Right renal cortex interstitium (tissue), 3 donors: ENCODE data around the gene EPHB2. TPM values are rescaled to one million over a fixed set of nuclear protein-coding genes. Genes with fewer than 3 reads are reported as not detected.

Source experiments
- DNase-seq, 3 donors: peaks; one replicate each; pipeline ENCODE4 v3.0.0-alpha.2; 2013; ENCODE audit warnings: low read depth in 3 of 3, low spot score in 2 of 3
- polyA plus RNA-seq, 3 donors: library from polyadenylated mRNA; unstranded; fragments of 120-200 nt; gene quantifications; one replicate each; pipeline ENCODE4 v1.2.1, GENCODE V29; 2013; ENCODE audit not compliant: insufficient read length in 3 of 3

The EPHB2 gene
- polyA plus RNA-seq, 3 donors: 9.3 to 12.8 (median 11.9) TPM

GRCh38 chr1:22795366-22795714 lies 84.7 kb downstream of the EPHB2 start:
- no peak for DNase-seq

GRCh38 chr1:22796642-22797041 lies 86.0 kb downstream of the EPHB2 start:
- no peak for DNase-seq

GRCh38 chr1:22798083-22798482 lies 87.4 kb downstream of the EPHB2 start:
- DNase-seq: no peak

GRCh38 chr1:22799971-22800370 lies 89.3 kb downstream of the EPHB2 start:
- DNase-seq: no peak

- no peak for DNase-seq
These were observed 90.0 kb downstream of the EPHB2 start for GRCh38 chr1:22800629-22801028.

- no peak for DNase-seq
These were observed 90.7 kb downstream of the EPHB2 start for GRCh38 chr1:22801347-22801746.

GRCh38 chr1:22801761-22802160 lies 91.1 kb downstream of the EPHB2 start:
- no peak for DNase-seq

- DNase-seq: no peak
These were observed 93.2 kb downstream of the EPHB2 start for GRCh38 chr1:22803833-22804232.

- no peak for DNase-seq
These were observed 93.8 kb downstream of the EPHB2 start for GRCh38 chr1:22804406-22804805.

GRCh38 chr1:22804969-22805671 lies 94.5 kb downstream of the EPHB2 start:
- no peak for DNase-seq

- DNase-seq: no peak
These were observed 95.0 kb downstream of the EPHB2 start for GRCh38 chr1:22805672-22806038.

GRCh38 chr1:22806584-22806983 lies 95.9 kb downstream of the EPHB2 start:
- no peak for DNase-seq

GRCh38 chr1:22807340-22807739 lies 96.7 kb downstream of the EPHB2 start:
- no peak for DNase-seq

GRCh38 chr1:22808186-22808675 lies 97.6 kb downstream of the EPHB2 start:
- DNase-seq: no peak

GRCh38 chr1:22808676-22809483 lies 98.2 kb downstream of the EPHB2 start:
- DNase-seq: no peak

GRCh38 chr1:22809783-22810182 lies 99.1 kb downstream of the EPHB2 start:
- DNase-seq: no peak

GRCh38 chr1:22810378-22810777 lies 99.7 kb downstream of the EPHB2 start:
- DNase-seq: no peak

GRCh38 chr1:22812092-22812880 lies 101.6 kb downstream of the EPHB2 start:
- no peak for DNase-seq

- no peak for DNase-seq
These were observed 102.6 kb downstream of the EPHB2 start for GRCh38 chr1:22812993-22813790.

- DNase-seq: no peak
These were observed 103.8 kb downstream of the EPHB2 start for GRCh38 chr1:22814176-22815042.
